GM18867 (cell line): ENCODE data around the gene MPP1.

ENCODE experiments used
- ATAC-seq: cut with Tn5 transposase; IDR thresholded peaks from one replicate; pipeline ENCODE4 v1.9.1; 2021; ENCODE audit warnings: mild to moderate bottlenecking, moderate library complexity; ENCODE audit not compliant: unreplicated experiment

Gene MPP1

GRCh38 chrX:154776753-154777152, 28.5 kb downstream of the MPP1 start:
- no peak for ATAC-seq

GRCh38 chrX:154775419-154776349, 29.6 kb downstream of the MPP1 start:
- ATAC-seq, result no peak

DNA sequence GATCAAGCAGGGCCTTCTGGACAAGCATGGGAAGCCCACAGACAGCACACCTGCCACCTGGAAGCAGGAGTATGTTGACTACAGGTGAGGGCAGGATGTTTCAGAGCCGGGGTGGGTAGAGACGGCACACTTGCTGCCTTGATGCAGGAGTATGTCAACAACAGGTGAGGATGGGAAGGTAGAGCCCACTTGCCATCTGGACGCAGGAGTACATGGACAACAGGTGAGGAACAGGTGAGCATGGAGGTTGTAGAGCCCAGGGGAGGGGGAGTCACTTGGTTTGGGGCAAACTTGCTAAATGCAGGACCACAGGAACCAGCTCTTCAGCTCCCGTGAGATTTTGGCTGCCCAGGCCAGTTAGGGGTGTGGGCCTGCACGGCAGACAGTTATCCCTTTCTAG, 30.7 kb downstream of the MPP1 start:
- no peak for ATAC-seq

DNA sequence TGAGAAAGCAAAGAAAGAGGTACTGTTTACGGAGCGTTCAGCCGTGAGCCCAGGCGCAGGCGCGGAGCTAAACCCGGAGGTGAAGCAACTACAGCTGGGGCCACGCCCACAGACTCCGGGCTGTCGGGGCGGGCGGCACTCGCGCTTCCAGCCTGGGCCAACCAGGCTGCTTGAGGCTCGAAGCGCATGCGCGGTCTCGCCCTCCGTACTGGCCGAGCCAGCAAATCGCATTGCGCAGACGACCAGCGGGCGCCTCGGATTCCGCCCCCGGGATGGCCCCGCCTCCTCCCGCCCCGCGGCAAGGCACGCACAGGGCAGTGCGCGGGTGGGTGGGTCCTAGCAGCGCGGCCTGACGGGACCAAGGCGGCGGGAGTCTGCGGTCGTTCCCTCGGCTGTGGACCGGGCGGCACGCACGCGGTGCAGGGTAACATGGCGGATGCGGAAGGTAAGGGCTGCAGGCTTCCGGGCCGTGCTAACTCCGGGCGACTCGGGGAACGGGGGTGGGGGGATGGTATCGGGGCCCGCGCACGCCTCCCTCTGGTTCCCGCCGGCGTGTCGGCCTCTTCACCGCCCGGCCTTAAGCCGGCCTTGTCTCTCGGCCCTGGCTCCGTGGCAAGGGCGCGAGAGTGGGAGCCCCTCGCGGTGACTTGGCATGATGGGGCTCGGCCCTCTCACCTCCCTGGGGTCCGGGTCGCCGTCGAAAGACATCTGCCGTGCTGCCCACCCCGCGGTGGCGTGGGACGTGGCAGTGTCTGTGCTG, 42.6 kb downstream of the MPP1 start, which contains the start of gene DKC1:
TSS of gene DKC1 (plus strand) at position 328 of the 760 bp plus-strand sequence. CDS start at position 430, 102 bp downstream.
- ATAC-seq, result peak; percentile 85

GRCh38 chrX:154761977-154762536, 43.2 kb downstream of the MPP1 start:
- no peak for ATAC-seq

DNA sequence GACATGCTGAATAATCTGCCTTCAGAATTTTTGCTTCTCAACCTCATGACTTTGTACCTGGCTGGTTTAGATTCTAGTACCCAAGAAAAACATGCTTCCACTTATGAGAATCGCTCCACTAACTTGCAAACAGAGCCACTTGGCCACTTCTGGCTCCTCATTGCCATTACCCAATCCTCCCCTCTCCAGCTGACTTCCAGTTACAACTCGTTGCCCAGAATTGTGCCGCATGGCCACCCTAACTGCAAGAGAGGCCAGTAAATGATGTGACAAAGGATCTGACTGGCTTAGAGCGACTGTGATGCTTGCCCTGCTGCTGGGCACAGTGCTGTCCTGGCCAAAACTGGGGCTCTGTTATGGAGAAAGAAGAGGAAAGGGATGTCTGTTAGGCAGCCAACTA, 46.6 kb downstream of the MPP1 start:
- no peak for ATAC-seq

DNA sequence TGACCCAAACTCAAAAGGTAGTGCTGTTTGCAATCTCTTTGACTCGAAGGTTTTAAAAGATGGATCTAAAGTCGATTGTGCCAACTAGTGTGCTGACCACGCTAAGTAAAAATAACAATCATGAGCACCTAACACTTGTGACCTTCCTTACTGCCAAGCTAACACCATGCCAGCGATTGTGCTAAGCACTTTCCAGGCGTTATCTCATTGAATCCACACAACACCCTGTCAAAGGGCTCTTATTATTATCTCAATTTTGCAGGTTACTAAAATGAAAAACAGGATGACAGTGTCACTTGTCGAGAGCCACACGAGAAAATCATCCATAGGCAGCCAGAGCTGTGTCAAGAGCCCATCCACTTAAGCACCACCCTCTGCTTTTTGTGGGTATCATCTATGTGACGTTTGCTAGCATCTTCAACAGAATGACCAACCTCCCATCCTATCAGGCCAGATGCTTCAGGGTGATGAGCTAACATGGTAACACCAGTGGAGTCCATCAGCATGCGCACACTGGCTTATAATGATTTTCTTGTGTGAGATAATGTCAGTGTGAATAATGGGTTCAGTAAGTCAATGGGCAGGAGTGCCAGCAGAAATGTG, 53.5 kb downstream of the MPP1 start:
- no peak for ATAC-seq

DNA sequence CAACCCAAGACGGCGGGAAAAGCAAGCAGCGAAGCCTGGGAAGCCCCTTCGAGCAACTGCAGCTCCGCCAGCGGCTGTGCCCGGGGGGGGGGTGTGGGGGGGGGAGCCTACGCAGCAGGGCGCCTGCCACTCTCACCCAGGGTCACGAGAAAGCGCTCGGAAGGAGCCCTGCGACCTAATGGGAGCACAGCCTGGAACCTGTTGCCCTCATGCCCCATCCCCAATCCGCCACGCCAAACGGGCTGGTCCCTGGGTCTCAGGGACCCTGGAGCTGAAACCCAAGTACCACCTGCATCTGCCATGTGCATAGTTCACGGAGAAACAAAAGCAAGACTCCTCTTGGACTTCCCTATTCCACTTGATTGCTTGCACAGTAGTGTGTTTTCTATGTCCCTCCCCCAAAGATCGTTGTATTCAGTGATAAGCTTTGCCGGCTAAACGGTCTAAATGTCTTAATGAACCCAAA, 54.0 kb downstream of the MPP1 start:
- ATAC-seq, result peak; percentile 15

- ATAC-seq, result peak; percentile 70
Measured at GRCh38 chrX:154750301-154751202, 54.7 kb downstream of the MPP1 start, which contains the start of gene GAB3. TSS of gene GAB3 (minus strand) at chrX:154751077. CDS start at chrX:154751025, 52 bp downstream.

DNA sequence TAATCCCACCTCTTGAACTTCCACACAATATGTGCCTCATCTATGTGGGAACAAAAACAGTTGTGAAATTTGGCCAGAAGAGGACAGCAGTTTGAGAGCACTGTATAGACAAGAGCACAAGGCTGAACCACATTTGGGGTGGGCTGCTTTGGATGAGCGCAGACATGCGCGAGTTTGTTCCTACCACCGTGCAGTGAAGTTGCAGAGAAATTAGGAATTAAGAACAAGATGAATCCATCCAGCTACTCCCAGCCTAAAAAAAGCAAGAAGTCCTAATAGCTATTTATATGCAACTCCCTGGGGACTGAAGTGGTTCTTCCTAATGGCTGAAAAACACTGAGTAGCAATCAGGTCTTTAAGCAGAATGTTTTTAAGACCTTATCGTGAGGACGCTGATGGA, 55.4 kb downstream of the MPP1 start:
- no peak for ATAC-seq

- ATAC-seq, result peak; percentile 56
Measured at GRCh38 chrX:154748712-154749339, 56.5 kb downstream of the MPP1 start.

- ATAC-seq, result no peak
Measured at GRCh38 chrX:154742613-154743012, 62.7 kb downstream of the MPP1 start.

DNA sequence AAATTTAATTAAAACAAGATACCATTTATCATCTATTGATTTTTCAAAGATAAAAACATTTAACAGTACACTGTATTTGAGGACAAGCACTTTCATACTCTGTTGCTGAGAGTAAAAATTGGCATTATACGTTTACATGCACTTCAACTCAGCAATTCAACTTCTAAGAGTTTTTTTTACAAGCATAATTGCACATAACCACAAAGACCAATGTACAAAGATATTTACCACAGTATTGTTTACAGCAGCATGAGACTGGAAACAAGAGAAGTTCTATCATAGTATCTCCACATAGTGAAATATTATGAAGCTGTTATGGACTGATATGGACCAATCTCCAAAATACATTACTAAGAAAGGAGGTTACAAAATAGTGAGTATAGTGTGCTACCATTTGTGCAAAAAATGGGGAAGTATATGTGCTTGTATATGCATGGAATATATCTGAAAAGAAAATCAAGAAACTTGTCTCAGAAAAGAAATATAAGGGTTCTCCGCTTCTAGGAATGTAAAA, 65.3 kb downstream of the MPP1 start:
- ATAC-seq, result no peak

GRCh38 chrX:154738011-154738738, 67.1 kb downstream of the MPP1 start:
- no peak for ATAC-seq

- no peak for ATAC-seq
Measured at GRCh38 chrX:154737136-154737535, 68.1 kb downstream of the MPP1 start.

- ATAC-seq, result no peak
Measured at GRCh38 chrX:154735695-154736393, 69.4 kb downstream of the MPP1 start.

DNA sequence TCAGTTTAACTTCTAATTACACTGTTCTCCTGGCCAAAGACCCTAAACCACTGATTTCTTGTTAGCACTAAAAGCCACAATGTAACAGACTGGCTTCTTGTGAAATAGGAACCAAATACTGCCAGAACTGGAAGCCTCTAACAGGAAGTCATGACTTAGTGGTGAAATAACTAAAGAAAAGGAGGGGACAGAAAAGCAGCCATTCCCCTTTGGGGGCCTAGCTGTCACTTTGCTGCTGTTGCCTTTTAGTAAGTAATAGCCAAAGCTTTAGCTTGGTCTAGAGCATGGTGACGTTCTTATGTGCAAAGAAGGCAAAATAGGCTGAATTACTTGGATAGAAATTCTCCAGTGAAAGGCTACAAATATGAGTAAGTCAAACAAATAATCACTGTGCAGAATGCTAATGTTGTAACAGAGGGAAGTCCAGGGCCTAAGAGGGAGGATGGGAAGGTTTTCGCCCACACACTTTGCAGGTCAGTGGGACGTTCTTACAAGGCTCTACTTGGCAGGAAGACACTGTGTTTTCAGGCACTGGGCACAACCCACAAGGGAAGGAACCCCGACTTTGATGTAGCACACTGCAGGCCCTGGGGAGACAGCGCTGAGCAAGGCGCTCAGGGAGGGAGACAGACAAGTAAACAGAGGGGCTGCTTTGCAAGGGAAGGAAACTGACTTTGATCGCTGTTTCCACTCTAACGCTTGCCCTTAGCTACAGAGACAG, 71.1 kb downstream of the MPP1 start:
- no peak for ATAC-seq
